ENCODE data around the gene HIPK2.

Gene HIPK2

DNA sequence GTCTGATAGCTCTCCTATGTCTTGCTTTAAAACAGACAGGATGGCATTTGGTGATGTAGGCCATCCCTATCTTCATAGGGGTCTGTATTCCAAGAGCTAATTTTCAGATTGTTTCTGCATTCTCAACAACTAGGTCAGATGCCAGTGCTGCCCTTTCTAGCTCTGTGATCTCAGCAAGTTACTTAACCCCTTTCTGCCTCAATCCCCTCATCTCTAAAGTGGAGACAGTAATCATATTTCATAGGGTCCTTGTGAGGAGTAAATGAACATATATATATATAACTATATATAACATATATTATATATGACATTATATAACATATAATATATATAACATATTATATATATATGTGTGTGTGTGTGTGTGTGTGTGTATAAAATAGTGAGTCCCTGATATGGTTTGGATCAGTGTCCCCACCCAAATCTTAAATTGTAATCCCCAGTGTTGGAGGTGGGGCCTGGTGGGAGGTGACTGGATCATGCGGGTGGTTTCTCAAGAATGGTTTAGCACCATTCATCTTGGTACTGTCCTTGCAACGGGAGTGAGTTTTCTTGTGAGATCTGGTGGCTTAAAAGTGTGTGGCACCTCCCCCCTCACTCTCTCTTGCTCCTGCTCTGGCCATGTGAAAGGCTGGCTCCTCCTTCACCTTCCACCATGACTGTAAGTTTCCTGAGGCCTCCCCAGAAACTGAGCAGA lies 45.2 kb downstream of the HIPK2 start:
- no peak for DNase-seq

DNA sequence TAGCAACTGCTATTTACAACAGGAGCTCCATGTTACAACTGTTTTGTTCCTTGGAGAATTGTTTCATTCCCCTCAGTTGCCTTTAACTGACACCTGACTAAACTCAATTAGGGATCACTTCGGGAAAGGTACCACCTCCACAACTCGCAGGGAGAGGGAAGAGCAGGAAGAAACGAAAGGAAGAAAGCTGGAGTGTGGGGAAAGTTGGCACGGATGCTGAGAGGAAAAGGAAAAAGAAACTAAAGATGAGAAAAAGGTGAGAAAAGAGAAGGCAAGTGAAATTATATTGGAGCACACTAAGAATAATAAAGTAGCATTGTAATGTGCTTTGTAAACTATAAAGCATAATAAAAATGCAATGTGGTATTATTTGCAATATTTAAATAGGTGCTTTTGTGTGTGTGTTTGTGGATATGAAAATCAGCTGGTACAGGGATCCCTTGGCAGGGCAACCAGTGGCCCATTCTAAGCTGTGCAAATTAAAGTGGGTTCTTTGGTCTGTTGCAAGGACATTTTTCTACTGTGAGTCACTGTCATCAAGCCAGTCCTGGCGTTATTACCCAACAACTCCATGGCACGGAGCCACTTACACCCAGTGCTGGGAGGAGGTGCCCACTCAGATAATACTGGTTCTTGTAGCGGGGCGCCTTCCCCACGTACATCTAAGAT lies 45.9 kb downstream of the HIPK2 start:
- DNase-seq = no peak

DNA sequence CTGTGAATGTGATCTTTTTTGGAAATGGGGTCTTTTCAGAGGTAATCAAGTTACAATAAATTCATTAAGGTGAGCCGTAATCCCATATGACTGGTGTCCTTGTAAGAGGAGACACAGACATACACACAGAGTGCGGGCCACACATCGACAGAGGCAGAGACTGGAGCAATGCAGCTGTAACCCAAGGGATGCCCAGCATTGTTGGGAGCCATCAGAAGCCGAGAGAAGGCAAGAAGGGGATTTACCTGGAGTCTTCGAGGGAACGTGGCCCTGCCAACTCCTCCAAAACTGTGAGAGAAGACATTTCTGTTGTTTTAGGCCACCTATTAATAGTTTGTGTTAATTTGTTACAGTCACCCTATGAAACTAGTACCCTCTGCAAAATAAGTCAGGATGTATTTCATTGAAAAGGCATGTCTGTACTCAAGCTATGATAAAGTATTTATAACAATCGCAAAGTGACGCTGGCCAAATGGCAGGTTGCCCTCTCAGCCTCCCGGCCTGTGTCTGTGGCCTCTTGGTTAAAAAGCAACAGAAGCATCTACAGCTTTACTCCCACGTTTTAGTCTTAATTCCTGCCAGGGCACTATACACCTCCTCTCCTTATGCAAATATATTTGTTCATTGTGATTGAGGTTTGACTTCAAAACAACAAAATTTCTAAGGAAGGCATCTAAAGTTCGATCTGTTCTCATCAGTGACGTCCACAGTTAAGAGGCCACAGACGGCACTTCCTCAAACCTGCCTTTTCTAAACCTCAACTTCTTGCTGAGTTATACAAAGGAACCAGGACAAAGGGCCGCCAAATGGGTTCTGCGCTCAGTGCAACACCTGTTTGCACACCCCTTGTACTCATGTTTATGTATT lies 46.8 kb downstream of the HIPK2 start:
- DNase-seq = no peak

DNA sequence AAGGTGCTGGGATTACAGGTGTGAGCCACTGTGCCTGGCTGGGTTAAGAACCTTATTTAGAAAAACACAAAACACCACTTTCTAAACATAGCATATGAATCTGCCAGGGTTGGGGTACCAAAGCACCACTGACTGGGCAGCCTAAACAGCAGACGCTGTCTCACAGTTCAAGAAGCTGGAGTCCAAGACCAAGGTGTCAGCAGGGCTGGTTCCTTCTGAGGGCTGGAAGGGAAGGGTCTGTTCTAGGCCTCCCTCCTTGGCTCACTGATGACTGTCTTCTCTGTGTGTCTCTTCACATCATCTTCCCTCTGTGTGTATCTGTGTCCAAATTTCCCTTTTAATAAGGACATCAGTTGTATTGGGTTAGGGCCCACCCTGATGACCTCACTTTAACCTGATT lies 49.6 kb downstream of the HIPK2 start:
- no peak for DNase-seq

DNA sequence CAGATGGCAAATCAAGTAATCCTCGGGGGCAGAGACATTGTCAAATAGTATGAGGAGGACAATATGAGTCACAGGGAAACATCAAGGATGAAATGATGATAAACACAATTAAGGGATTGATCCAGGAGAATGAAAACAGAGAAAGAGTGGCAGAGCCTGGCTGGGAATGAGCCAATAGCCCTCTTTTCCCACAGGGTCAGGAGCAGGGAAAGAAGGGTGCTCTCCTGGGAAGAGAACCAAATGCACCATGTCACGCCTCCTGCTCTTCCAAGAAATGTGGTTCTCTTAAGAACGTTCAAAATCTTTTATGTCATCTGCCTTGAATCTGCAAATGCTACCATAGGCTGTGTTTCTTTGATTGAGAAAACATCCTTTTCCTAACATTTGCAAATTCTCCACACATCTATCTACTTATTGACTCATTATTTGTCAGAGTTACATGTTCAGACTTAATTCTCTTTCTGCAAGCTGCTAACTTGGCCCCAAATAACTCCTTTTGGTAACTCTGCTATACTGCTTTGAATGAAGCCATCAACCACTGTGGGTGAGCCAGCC lies 50.6 kb downstream of the HIPK2 start:
- DNase-seq = peak; percentile 21 to 57

DNA sequence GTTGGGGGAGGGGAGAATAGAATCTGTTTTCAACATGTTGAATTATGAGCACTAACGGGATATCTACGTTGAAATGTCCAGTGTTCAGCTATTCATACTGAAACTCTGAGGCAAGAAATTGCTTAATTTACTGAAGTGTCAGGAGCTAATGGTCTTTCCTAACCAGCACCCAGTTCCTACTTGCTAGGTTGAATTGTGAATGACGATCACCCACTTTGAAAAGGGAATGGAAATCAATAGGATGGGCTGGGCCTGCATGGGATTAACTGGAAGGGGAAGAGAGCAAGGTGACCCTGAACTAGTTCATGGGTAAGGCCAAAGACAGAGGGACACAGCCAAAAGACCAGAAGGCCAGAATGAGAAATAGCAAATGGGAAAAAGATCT lies 51.3 kb downstream of the HIPK2 start:
- no peak for DNase-seq

GRCh38 chr7:139725858-139726484 lies 51.8 kb downstream of the HIPK2 start:
- DNase-seq = no peak

DNA sequence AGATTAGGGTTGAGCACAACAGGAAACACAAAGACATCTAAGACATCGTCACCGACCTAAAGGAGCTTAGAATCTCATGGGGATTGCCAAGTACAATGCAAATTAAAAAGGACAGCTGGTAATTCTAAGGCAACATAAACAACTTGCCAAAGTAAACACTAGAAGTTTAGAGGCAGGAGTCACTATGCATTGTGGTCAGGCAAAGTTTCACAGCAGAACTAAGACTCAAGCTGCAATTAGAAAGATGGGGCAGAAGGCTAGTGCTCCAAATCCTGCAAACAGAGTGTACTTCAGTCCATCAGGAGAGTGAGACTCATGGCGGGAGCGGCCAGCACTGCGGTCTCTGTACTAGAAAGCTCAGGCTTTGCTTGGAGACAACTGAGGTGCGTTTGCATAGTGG lies 52.7 kb downstream of the HIPK2 start:
- DNase-seq = no peak

- no peak for DNase-seq
Measured at GRCh38 chr7:139722604-139723003, 55.2 kb downstream of the HIPK2 start.

- no peak for DNase-seq
Measured at GRCh38 chr7:139721821-139722220, 56.0 kb downstream of the HIPK2 start.

GRCh38 chr7:139721417-139721816 lies 56.4 kb downstream of the HIPK2 start:
- no peak for DNase-seq

- no peak for DNase-seq
Measured at GRCh38 chr7:139720705-139721231, 57.0 kb downstream of the HIPK2 start.

DNA sequence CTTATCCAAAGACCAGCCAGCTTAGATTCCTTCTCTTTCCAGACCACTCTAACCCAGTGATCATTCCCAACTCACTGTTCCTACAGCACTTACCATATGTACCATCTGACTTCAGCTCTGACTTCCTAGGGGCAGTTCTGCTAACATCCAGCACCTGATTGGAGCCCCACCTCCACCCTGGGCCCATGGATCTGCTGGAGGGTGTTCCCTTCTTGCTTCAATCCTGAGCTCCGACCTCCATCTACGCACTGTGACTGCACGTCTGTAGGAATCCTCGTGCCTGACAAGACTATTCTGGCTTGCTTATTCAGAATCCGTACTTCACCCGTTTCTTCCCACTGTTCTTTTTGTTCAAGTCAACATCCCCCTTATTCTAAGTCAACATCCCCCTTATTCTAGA lies 57.6 kb downstream of the HIPK2 start:
- no peak for DNase-seq

GRCh38 chr7:139718859-139719258 lies 58.9 kb downstream of the HIPK2 start:
- DNase-seq = no peak

- no peak for DNase-seq
Measured at GRCh38 chr7:139718141-139718540, 59.7 kb downstream of the HIPK2 start.

GRCh38 chr7:139716156-139716942 lies 61.4 kb downstream of the HIPK2 start:
- no peak for DNase-seq

GRCh38 chr7:139715194-139715815 lies 62.5 kb downstream of the HIPK2 start:
- no peak for DNase-seq

DNA sequence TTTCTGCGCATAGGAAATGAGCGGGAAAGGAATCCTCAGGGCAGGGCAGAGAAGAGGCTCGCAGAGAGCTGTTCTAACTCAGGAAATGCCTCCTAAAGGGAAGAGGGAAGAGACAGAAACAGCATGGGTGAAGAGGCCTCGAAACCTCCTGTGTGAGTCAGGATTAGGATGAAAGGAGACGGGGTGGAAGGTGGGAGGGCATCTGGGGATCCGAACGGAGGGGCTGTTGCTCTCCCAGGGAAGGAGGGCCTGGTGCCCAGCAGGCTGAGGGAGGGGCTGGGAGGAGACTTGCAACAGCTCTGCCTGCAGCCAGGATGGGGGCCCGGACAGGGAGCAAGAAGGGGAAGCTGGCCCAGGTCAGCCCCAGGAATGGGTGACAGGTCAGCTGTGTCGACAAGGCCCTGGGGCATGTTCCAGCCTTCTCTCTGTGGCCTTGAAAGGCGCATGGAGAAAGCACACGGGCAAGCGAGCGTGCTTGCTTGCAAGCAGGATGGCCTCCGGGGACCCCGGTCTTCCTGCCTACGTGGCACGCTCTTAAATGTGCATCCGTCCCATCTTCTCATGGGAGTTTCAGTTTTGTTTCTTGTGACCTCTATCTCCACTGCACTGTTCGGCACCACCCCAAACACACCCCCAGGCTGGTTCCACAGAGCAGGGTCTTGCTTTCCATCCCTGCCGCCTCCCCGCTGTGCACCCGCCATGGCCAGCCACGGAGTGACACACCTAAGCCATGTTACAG lies 63.5 kb downstream of the HIPK2 start:
- DNase-seq = no peak

- no peak for DNase-seq
Measured at GRCh38 chr7:139713526-139714162, 64.2 kb downstream of the HIPK2 start.

DNA sequence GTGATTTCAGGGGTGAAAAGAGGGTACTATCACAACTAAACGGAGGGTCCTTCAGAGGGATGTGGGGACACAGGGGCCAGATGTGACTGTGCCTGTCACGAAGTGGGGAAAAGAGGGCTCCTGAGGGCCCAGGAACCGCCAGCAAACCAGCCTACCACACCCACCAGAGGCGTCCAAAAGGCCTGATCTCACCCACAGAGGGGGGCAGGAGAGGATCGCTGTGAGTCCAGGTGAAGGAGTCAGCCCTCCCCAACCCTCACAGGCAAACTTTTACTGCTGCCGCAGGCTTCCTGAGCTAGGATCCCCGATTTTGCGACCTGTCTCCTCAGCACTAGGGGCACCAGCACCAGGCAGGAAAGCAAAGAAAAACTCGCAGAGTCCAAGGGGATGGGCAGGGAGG lies 64.7 kb downstream of the HIPK2 start:
- DNase-seq = no peak
